ENCODE results near the gene CCDC106. TPM values are rescaled to one million over a fixed set of nuclear protein-coding genes. Genes with fewer than 3 reads are reported as not detected.
A peak's percentile ranks its signal among the peaks of the same experiment; 100 is the strongest.

CCDC106 gene
- total RNA-seq, 1 donor from 2014 or later: 12.2 TPM

DNA sequence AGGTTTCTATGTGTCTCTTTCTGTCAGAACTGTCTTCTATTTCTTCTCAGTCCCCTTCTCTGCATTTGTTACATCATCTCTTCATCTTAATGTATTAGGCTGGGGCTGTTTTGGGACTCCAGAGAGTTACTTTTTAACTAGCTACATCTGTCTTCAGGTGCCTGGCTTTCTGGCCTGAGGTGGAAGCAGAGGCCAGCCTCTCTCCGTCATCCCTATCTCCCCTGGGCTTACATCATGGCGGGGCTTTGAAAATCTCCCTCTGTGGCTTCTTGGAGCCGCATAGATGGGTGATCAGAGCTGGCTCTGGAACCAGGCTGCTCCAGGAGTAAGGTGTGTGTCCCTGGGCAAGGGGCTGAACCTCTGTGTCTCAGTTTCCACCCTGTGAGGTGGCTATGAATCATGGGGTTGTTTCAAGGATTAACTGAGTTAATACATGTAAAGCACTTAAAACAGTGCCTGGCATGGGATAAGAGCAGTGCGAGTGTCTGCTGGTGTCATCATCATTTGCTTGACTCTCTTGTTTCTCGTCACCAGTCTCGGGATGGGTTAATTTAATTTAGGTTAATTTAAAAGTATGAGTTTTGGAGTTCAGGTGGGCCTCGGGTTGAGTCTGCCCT lies 29.0 kb downstream of the CCDC106 start:
- H3K27ac Mint-ChIP-seq (ENCODE audit: unreplicated experiment): peak overlapping the region; percentile 70

DNA sequence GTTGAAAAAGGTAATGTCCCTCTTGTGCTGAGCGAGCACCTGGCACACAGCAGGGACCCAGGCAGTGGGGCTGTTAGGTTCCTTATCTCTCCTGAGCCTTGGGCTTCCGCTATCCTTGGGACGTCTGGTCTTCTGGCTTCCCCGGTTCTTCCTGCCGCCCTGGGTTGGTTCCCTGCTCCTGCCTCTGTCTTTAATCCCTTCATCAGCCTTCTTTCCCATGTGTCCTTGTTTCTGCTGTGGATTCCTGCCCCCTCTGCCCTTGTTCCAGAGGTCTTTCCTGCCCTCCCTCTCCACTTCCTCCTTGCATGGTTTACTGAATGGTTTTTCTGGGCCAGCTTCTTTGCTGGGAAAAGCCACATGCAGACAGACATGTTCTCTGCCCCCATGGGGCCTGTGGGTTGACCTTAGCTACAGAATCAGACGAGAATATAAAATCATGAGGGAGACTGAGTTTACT lies 29.6 kb downstream of the CCDC106 start:
- Mint-ChIP-seq H3K4me1 (ENCODE audit: low read depth, unreplicated experiment) (peaks cover 40% of the 10 kb centered on the region), H3K27ac (ENCODE audit: unreplicated experiment) (peak overlapping the region; percentile 70), H3K9me3 (ENCODE audit: unreplicated experiment) (no peaks in the 10 kb centered on the region), H3K36me3 (ENCODE audit: low read depth, unreplicated experiment) (peaks cover 11% of the 10 kb centered on the region), H3K4me3 (ENCODE audit: unreplicated experiment) (peak overlapping the region; percentile 98), H3K27me3 (ENCODE audit: low read depth, unreplicated experiment) (no peaks in the 10 kb centered on the region)
- H3K4me3 ChIP-seq (ENCODE audit: insufficient read depth, low read depth, low read length): no peak overlapping the region
- no peak for DNase-seq (ENCODE audit: low read depth)
- no peaks in the 10 kb centered on the region for H3K9me3 ChIP-seq (ENCODE audit: insufficient read depth, low read depth, low read length)
- no peaks in the 10 kb centered on the region for H3K27me3 ChIP-seq (ENCODE audit: insufficient read depth, low read length)
- no peak for FAIRE-seq
- no peak overlapping the region for H3K9ac ChIP-seq (ENCODE audit: low read length)
- peaks cover 86% of the 10 kb centered on the region for H4K20me1 ChIP-seq (ENCODE audit: insufficient read depth, low read length)
- H2AFZ ChIP-seq (ENCODE audit: low read depth, low read length): no peak overlapping the region
- no peak overlapping the region for H3K27ac ChIP-seq (ENCODE audit: low read depth, low read length)
- peaks cover 93% of the 10 kb centered on the region for H3K79me2 ChIP-seq (ENCODE audit: insufficient read depth, low read length)
- no peak for TF ChIP-seq EZH2 (IDR thresholded peaks at IDR 0.05; ENCODE audit: insufficient read depth, low read length)
- TF ChIP-seq, protein P1, sequence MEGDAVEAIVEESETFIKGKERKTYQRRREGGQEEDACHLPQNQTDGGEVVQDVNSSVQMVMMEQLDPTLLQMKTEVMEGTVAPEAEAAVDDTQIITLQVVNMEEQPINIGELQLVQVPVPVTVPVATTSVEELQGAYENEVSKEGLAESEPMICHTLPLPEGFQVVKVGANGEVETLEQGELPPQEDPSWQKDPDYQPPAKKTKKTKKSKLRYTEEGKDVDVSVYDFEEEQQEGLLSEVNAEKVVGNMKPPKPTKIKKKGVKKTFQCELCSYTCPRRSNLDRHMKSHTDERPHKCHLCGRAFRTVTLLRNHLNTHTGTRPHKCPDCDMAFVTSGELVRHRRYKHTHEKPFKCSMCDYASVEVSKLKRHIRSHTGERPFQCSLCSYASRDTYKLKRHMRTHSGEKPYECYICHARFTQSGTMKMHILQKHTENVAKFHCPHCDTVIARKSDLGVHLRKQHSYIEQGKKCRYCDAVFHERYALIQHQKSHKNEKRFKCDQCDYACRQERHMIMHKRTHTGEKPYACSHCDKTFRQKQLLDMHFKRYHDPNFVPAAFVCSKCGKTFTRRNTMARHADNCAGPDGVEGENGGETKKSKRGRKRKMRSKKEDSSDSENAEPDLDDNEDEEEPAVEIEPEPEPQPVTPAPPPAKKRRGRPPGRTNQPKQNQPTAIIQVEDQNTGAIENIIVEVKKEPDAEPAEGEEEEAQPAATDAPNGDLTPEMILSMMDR (IDR thresholded peaks at IDR 0.05; ENCODE audit: insufficient read depth, low read depth, low read length): no peak
- H3K4me2 ChIP-seq (ENCODE audit: low read length): peak overlapping the region; percentile 14
- H3K36me3 ChIP-seq (ENCODE audit: insufficient read depth, low read length): peaks cover 4% of the 10 kb centered on the region
- H3K4me1 ChIP-seq (ENCODE audit: insufficient read depth, low read length): peaks cover 32% of the 10 kb centered on the region

More for the DNA sequence above, 29.0 kb downstream of the CCDC106 start:
- peak overlapping the region; percentile 92 for H3K4me2 ChIP-seq (ENCODE audit: low read length)
- H3K9ac ChIP-seq (ENCODE audit: low read length): peak overlapping the region; percentile 97
- peak overlapping the region; percentile 98 for H3K4me3 Mint-ChIP-seq (ENCODE audit: unreplicated experiment)
- no peak overlapping the region for H3K27ac ChIP-seq (ENCODE audit: low read depth, low read length)
- H3K9me3 Mint-ChIP-seq (ENCODE audit: unreplicated experiment): no peaks in the 10 kb centered on the region
- peaks cover 1% of the 10 kb centered on the region for H3K36me3 ChIP-seq (ENCODE audit: insufficient read depth, low read length)
- TF ChIP-seq, protein P1 (IDR thresholded peaks at IDR 0.05; ENCODE audit: insufficient read depth, low read depth, low read length): no peak
- TF ChIP-seq EZH2 (IDR thresholded peaks at IDR 0.05; ENCODE audit: insufficient read depth, low read length): no peak
- no peaks in the 10 kb centered on the region for H3K27me3 ChIP-seq (ENCODE audit: insufficient read depth, low read length)
- H3K9me3 ChIP-seq (ENCODE audit: insufficient read depth, low read depth, low read length): no peaks in the 10 kb centered on the region
- peaks cover 42% of the 10 kb centered on the region for H3K4me1 Mint-ChIP-seq (ENCODE audit: low read depth, unreplicated experiment)
- no peaks in the 10 kb centered on the region for H3K27me3 Mint-ChIP-seq (ENCODE audit: low read depth, unreplicated experiment)
- no peak for DNase-seq (ENCODE audit: low read depth)
- no peak for FAIRE-seq
- peaks cover 92% of the 10 kb centered on the region for H3K79me2 ChIP-seq (ENCODE audit: insufficient read depth, low read length)
- H3K4me1 ChIP-seq (ENCODE audit: insufficient read depth, low read length): peaks cover 36% of the 10 kb centered on the region
- H3K4me3 ChIP-seq (ENCODE audit: insufficient read depth, low read depth, low read length): no peak overlapping the region
- H3K36me3 Mint-ChIP-seq (ENCODE audit: low read depth, unreplicated experiment): peaks cover 11% of the 10 kb centered on the region
- H2AFZ ChIP-seq (ENCODE audit: low read depth, low read length): no peak overlapping the region
- H4K20me1 ChIP-seq (ENCODE audit: insufficient read depth, low read length): peaks cover 87% of the 10 kb centered on the region

DNA sequence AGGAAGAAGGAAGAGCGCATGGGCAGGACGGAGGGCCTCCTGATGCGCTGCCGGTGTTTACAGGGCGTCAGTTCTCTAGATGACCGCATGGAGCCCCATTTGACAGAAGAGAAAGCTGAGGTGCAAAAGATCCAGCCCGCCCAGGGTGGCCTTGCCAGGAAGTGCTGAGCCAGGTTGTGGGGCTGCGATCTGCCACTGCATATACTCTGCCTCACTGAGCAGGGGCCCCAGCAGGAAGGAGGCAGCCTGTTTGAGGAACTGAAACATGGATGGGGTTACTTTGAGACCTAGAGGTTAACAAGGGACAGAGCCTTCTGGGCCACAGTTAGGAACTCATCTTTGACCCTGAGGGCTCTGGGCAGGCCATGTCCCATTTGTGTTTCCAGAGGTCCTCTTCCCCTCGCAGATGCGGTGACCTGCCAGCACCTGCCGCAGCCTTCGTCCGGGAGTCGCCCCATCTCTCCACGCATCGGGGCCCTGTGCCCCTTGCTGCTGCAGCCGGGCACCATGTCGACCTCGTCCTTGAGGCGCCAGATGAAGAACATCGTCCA lies 30.2 kb downstream of the CCDC106 start:
- FAIRE-seq (no peak), DNase-seq (ENCODE audit: low read depth) (no peak)
- no peaks in the 10 kb centered on the region for H3K9me3 Mint-ChIP-seq (ENCODE audit: unreplicated experiment)
- Histone ChIP-seq H4K20me1 (ENCODE audit: insufficient read depth, low read length) (peaks cover 81% of the 10 kb centered on the region), H3K4me1 (ENCODE audit: insufficient read depth, low read length) (peaks cover 32% of the 10 kb centered on the region), H3K4me2 (ENCODE audit: low read length) (no peak overlapping the region), H3K9ac (ENCODE audit: low read length) (no peak overlapping the region), H3K9me3 (ENCODE audit: insufficient read depth, low read depth, low read length) (no peaks in the 10 kb centered on the region), H3K79me2 (ENCODE audit: insufficient read depth, low read length) (peaks cover 90% of the 10 kb centered on the region), H2AFZ (ENCODE audit: low read depth, low read length) (no peak overlapping the region), H3K4me3 (ENCODE audit: insufficient read depth, low read depth, low read length) (no peak overlapping the region), H3K27me3 (ENCODE audit: insufficient read depth, low read length) (no peaks in the 10 kb centered on the region), H3K36me3 (ENCODE audit: insufficient read depth, low read length) (peaks cover 4% of the 10 kb centered on the region), H3K27ac (ENCODE audit: low read depth, low read length) (no peak overlapping the region)
- TF ChIP-seq, protein P1 (IDR thresholded peaks at IDR 0.05; ENCODE audit: insufficient read depth, low read depth, low read length): no peak
- TF ChIP-seq EZH2 (IDR thresholded peaks at IDR 0.05; ENCODE audit: insufficient read depth, low read length): no peak
- H3K4me1 Mint-ChIP-seq (ENCODE audit: low read depth, unreplicated experiment): peaks cover 40% of the 10 kb centered on the region
- H3K27me3 Mint-ChIP-seq (ENCODE audit: low read depth, unreplicated experiment): no peaks in the 10 kb centered on the region
- H3K4me3 Mint-ChIP-seq (ENCODE audit: unreplicated experiment): peak overlapping the region; percentile 98
- H3K27ac Mint-ChIP-seq (ENCODE audit: unreplicated experiment): peak overlapping the region; percentile 70
- peaks cover 11% of the 10 kb centered on the region for H3K36me3 Mint-ChIP-seq (ENCODE audit: low read depth, unreplicated experiment)
